GM23338 (cell line): ENCODE results near the gene IKZF3. TPM values are rescaled to one million over a fixed set of nuclear protein-coding genes. Genes with fewer than 3 reads are reported as not detected.

Experiments
- CREB1 ChIP-seq: fragments of 250-450 bp; sonication (Bioruptor Pico); IDR thresholded peaks from 2 replicates; pipeline ENCODE4 v1.5.0; 2020; ENCODE audit warnings: low read depth, mild to moderate bottlenecking, moderate library complexity
- EZH2 ChIP-seq: fragments of 200-600 bp; sonication (generic); IDR thresholded peaks from one replicate; pipeline ENCODE4 v1.8.0; 2017; ENCODE audit warnings: antibody characterized with exemption, mild to moderate bottlenecking, low read depth; ENCODE audit not compliant: unreplicated experiment
- EZH2phosphoT487 ChIP-seq: fragments of 200-600 bp; sonication (generic); IDR thresholded peaks from one replicate; pipeline ENCODE4 v1.8.1; 2018; ENCODE audit warnings: antibody characterized with exemption; ENCODE audit not compliant: unreplicated experiment
- JUNB ChIP-seq: IDR thresholded peaks from one replicate; pipeline ENCODE4 v1.6.1; 2016; ENCODE audit warnings: antibody characterized with exemption; ENCODE audit not compliant: unreplicated experiment
- NANOG ChIP-seq: IDR thresholded peaks from 2 replicates; pipeline ENCODE4 v1.6.1; 2016; ENCODE audit warnings: antibody characterized with exemption, borderline replicate concordance
- POLR2AphosphoS5 ChIP-seq: IDR thresholded peaks from 2 replicates; pipeline ENCODE4 v1.6.1; 2016; ENCODE audit warnings: antibody characterized with exemption, low read depth
- STAT1 ChIP-seq: IDR thresholded peaks from one replicate; pipeline ENCODE4 v1.6.1; 2016; ENCODE audit warnings: antibody characterized with exemption; ENCODE audit not compliant: unreplicated experiment
- ZNF114 ChIP-seq: fragments of 250-450 bp; sonication (Bioruptor Pico); IDR thresholded peaks from 2 replicates; pipeline ENCODE4 v1.5.0; 2020; ENCODE audit warnings: mild to moderate bottlenecking, moderate library complexity
- ZNF462 ChIP-seq: fragments of 250-450 bp; sonication (Bioruptor Pico); IDR thresholded peaks from 2 replicates; pipeline ENCODE4 v1.5.0; 2020; ENCODE audit warnings: mild to moderate bottlenecking, moderate library complexity
- polyA plus RNA-seq: library from polyadenylated mRNA; unstranded; fragments of >200 nt; fragmentation: Nextera tagmentation; extraction: Ambion mirVana; gene quantifications from 2 replicates; pipeline ENCODE4 v1.2.1, GENCODE V29; 2016
- total RNA-seq: library from RNA; depleted of rRNA; stranded (reverse); fragments of >200 nt; shearing (Covaris generic); gene quantifications from 2 replicates; pipeline ENCODE4 v1.2.3, GENCODE V29; 2014
- TF ChIP-seq, protein P1 (sequence below), 2 experiments: fragments of 200-600 bp in 1 of 2; sonication (generic) in 1 of 2; conservative IDR thresholded peaks; 2 replicates each; pipeline versions ENCODE4 v1.5.1 to v1.6.1; 2016 to 2017; ENCODE audit warnings: antibody characterized with exemption in 2 of 2, low read depth in 2 of 2, mild to moderate bottlenecking in 2 of 2, moderate library complexity in 1 of 2

IKZF3 gene
- total and polyA plus RNA-seq, 2 experiments from 2014 or later, result 0.11 to 0.76 TPM

GRCh38 chr17:39717660-39718059 lies 146.5 kb downstream of the IKZF3 start (continued):
- TF ChIP-seq ZNF462 (CRISPR knock-in tag) (no peak), JUNB (no peak), EZH2 (no peak), STAT1 (no peak), ZNF114 (CRISPR knock-in tag) (no peak), CREB1 (CRISPR knock-in tag) (no peak), POLR2AphosphoS5 (no peak), NANOG (no peak), EZH2phosphoT487 (no peak)
- TF ChIP-seq, protein P1, sequence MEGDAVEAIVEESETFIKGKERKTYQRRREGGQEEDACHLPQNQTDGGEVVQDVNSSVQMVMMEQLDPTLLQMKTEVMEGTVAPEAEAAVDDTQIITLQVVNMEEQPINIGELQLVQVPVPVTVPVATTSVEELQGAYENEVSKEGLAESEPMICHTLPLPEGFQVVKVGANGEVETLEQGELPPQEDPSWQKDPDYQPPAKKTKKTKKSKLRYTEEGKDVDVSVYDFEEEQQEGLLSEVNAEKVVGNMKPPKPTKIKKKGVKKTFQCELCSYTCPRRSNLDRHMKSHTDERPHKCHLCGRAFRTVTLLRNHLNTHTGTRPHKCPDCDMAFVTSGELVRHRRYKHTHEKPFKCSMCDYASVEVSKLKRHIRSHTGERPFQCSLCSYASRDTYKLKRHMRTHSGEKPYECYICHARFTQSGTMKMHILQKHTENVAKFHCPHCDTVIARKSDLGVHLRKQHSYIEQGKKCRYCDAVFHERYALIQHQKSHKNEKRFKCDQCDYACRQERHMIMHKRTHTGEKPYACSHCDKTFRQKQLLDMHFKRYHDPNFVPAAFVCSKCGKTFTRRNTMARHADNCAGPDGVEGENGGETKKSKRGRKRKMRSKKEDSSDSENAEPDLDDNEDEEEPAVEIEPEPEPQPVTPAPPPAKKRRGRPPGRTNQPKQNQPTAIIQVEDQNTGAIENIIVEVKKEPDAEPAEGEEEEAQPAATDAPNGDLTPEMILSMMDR (conservative IDR thresholded peaks at IDR 0.05; ENCODE audit: low read depth in 2 of 2), result no peak
